GM12872 (cell line): ENCODE results near the gene SH2D5.

Experiments used
- TF ChIP-seq, protein P1 (sequence below): IDR thresholded peaks from 3 replicates; pipeline ENCODE4 v1.5.1; 2011; ENCODE audit warnings: low read depth, mild to moderate bottlenecking, low read length, moderate library complexity; ENCODE audit not compliant: insufficient read depth

The SH2D5 gene

DNA sequence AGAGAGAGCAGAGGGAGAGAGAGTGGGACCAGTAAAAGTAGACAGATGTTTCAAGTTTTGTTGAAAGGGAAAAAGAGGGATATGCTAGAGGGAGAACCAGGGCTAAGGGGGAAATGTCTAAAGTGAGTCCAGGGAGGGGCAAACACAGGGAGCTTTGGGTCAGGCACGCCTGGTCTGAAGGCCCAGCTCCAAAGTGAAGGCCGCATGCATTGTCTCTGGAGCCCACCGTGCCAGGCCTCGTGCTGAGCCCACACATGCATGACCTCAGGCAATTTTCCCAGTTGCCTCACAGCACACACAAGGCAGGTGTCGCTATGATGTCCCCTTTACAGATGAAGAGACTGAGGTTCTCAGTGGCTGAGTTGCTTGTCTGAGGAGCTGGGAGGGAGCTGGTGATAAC lies 30.7 kb downstream of the SH2D5 start:
- TF ChIP-seq, protein P1, sequence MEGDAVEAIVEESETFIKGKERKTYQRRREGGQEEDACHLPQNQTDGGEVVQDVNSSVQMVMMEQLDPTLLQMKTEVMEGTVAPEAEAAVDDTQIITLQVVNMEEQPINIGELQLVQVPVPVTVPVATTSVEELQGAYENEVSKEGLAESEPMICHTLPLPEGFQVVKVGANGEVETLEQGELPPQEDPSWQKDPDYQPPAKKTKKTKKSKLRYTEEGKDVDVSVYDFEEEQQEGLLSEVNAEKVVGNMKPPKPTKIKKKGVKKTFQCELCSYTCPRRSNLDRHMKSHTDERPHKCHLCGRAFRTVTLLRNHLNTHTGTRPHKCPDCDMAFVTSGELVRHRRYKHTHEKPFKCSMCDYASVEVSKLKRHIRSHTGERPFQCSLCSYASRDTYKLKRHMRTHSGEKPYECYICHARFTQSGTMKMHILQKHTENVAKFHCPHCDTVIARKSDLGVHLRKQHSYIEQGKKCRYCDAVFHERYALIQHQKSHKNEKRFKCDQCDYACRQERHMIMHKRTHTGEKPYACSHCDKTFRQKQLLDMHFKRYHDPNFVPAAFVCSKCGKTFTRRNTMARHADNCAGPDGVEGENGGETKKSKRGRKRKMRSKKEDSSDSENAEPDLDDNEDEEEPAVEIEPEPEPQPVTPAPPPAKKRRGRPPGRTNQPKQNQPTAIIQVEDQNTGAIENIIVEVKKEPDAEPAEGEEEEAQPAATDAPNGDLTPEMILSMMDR = no peak

DNA sequence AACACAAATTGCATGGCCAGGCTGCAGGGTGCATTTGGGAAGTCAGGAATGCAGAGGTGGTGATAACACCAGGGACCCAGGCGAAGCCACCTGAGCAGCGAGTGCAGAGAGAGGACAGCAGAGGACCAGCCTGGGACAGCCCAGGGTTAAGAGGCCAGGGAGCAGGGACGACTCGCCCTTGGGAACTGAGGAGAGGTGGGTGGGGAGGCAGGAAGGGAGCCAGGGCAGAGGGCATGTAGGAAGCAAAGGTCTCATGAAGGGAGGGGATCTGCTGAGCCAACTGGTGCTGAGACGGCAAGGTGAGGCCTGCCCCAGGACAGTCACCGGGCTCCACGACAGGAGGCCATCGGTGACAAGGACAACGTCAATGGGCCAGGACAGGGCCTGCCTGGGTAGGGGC lies 31.1 kb downstream of the SH2D5 start:
- TF ChIP-seq, protein P1 = no peak

DNA sequence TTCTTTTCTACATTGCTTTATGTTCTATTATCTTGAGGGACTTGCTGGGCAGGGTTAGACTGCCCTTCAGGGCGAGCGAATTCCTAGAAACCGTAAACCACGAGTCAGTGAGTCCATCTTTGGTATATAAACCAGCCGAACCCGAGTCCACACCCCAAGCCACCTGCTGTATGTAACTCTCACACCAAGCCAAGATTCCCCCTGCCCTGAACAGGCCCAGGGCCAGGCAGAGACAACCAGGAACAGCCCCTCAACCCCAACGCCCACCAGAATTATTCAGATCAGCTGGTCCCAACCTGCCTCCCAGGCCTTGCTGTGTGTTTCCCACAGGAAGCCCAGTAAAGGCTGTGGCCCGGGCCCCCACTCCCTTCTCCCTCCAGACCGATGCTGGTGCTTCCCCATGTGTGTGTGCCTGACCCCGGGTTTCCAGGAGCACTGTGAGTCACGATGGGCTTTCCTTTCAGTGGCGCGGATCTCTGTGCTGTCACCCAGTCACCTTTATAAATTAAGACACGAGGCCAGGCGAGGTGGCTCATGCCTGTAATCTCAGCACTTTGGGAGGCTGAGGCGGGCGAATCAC lies 31.8 kb downstream of the SH2D5 start:
- TF ChIP-seq, protein P1 = no peak

DNA sequence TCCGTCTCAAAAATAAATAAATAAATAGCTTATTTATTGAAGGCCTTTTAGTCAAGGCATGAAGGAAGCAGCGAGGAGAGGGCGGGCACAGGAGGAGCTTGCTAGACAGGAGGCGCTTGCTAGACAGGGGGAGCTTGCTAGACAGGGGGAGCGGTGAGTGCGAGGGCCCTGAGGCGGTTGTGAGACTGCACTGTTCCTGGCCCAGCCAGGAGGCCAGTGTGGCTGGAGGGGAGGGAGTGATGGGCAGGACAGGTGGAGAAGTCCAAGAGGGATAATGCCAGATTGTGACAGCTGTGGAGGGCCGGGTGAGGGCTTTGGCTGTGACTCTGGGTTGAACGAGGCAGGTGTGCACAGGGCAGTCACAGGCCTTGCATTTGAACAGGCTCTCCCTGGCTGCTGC lies 32.9 kb downstream of the SH2D5 start:
- TF ChIP-seq, protein P1 = no peak

DNA sequence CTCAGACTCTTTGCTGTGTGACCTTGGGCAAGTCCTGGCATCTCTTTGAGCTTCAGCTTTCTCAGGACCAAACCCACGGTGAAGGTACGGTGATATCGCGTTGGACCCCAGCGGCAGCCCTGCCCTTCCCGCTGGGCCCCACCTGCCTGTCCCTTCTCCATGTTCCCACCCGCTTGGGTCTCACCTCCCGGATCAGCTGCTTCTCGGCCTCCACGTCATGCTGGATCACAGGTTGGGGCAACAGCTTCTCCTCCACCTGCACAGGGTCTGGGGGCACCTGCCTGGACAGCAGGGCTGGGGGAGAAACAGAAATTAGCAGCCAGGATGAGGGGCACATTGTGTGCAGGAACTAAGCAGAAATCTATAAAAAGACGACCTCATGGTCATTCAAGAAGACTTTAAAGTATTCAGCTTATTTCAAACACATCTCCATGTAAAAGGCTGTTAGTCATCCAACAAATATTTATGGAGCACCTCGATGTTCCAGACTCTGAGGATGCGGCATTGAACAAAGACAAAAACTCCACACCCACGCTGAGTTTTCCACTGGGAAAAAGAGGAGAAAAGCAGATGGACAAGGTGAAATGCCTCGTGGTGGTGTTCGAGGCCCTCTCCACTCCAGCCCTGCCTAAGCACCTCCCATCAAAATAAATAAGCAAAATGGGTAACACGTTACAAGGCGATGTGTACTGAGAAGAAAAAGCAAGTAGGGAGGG lies 34.1 kb downstream of the SH2D5 start:
- TF ChIP-seq, protein P1 = no peak

DNA sequence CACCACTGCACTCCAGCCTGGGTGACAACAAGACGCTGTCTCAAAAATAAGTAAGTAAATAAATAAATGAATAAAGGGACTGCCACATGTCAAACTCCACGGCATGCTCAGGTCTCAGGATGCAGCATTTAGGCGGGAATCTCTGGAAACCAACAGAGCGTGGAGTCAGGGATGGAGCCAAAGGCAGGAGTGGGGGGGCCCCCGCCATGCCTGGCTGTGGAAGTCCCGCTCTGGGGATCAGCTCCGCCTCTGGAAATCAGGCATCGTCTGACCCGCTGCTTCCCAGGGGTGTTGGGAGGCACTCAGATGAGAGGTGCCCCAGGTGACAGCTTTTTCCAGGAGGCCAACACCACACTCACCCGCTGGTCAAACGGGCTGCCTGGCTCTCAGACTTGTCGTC lies 34.9 kb downstream of the SH2D5 start:
- TF ChIP-seq, protein P1 = no peak

DNA sequence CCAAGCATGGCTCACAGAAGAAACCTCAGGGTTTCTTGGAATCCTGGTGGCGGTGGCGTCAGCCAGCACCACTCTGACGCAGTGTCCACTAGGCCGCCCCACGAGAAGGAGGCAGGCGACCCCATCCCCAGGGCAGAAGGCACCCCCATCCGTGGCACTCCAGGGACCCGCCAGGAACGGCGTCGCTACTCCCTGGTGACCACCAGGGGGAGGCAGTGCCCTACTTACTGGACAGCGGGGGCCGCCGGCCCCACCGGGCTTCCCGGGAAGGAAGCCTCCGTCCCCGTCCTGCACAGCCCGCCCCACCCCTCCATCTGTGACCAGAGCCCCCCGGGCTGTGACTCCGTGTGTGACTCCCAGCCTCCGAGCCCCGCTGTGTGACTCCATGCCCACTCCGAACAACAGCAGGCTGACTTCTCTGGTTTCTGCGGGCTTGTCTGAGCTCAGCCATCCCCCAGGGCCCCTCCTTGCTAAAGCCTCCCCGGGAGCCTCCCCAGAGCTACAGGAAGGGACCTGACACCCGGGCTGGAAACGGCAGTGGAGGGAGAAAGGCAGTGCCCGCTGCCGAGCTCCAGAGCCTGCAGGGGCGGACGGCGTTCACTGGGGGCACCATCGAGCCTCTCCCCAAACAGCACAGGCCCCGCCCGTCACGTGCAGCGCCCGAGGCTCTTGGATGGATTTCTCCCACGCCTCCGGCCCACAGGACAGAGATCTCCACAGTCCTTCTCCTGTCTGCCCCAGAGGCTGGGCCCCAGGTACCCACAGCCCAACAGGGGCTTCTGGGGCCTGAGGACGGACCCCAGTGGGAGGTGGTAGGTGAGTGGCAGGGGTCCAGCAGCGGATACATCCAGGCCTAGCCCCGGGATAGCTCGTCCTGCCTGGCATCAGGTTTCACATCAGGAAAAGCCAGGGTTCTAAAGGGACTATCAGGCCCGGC lies 35.8 kb downstream of the SH2D5 start:
- TF ChIP-seq, protein P1 = peak; percentile 96
